Panc1 (cell line): ENCODE results near the gene FAM50A. TPM values are rescaled to one million over a fixed set of nuclear protein-coding genes. Genes with fewer than 3 reads are reported as not detected.
A peak's percentile ranks its signal among the peaks of the same experiment; 100 is the strongest.

Experiments used
- ATAC-seq: fragments of 200-7000 bp; cut with Tn5 transposase; 2 replicates; pipeline ENCODE4 v1.9.1; 2020; ENCODE audit warnings: mild to moderate bottlenecking, moderate library complexity
- BruUV-seq: library from RNA; stranded (reverse); fragments of 400-500 nt; replicated peaks from 2 replicates; lab custom pipeline; 2021; lab: Mats Ljungman, UMichigan
- CTCF ChIA-PET: fragments of 300-600 bp; sonication (Branson Sonifier 250); formaldehyde crosslinking; loops from one replicate; lab custom pipeline; 2022; ENCODE audit warnings: antibody characterized with exemption; lab: Charles Lee
- POLR2A ChIA-PET: fragments of 300-600 bp; sonication (Branson Sonifier 250); formaldehyde crosslinking; loops from one replicate; lab custom pipeline; 2022; ENCODE audit warnings: antibody characterized with exemption; lab: Charles Lee
- DNase-seq: peaks from one replicate; pipeline ENCODE4 v3.0.0-alpha.2; 2010; ENCODE audit warnings: low read depth, low spot score
- H3K27ac ChIP-seq: 2 replicates; pipeline ENCODE4 v1.5.1; 2011; ENCODE audit warnings: mild to moderate bottlenecking, low read length, inconsistent platforms
- H3K27me3 ChIP-seq: fragments of 200-500 bp; sonication (Bioruptor generic); 2 replicates; pipeline ENCODE4 v1.6.0; 2014; ENCODE audit warnings: low read length, inconsistent platforms; ENCODE audit not compliant: control insufficient read depth, insufficient read depth
- H3K36me3 ChIP-seq: fragments of 200-500 bp; sonication (Bioruptor generic); 2 replicates; pipeline ENCODE4 v1.5.1; 2014; ENCODE audit warnings: inconsistent platforms, mild to moderate bottlenecking, low read length, moderate library complexity; ENCODE audit not compliant: control insufficient read depth, insufficient read depth
- H3K4me1 ChIP-seq: 2 replicates; pipeline ENCODE4 v1.5.1; 2011; ENCODE audit warnings: inconsistent platforms, mild to moderate bottlenecking, low read length, moderate library complexity; ENCODE audit not compliant: control insufficient read depth, insufficient read depth
- H3K4me3 ChIP-seq, 2 experiments: 2 replicates each; pipeline ENCODE4 v1.5.1; 2011 to 2012; ENCODE audit warnings: low read depth in 2 of 2, low read length in 2 of 2, mild to moderate bottlenecking in 2 of 2, inconsistent platforms in 1 of 2, moderate library complexity in 1 of 2
- H3K9me3 ChIP-seq: fragments of 200-500 bp; sonication (Bioruptor generic); 2 replicates; pipeline ENCODE4 v1.5.1; 2014; ENCODE audit warnings: low read depth, mild to moderate bottlenecking, inconsistent platforms, low read length, moderate library complexity; ENCODE audit not compliant: control insufficient read depth, insufficient read depth
- POLR2AphosphoS5 ChIP-seq: IDR thresholded peaks from 2 replicates; pipeline ENCODE4 v1.6.1; 2012; ENCODE audit warnings: mild to moderate bottlenecking, low read depth, low read length, moderate library complexity
- SIN3A ChIP-seq: IDR thresholded peaks from 2 replicates; pipeline ENCODE4 v1.6.1; 2012; ENCODE audit warnings: low read depth, mild to moderate bottlenecking, low read length, moderate library complexity, borderline replicate concordance; ENCODE audit not compliant: insufficient read depth
- TCF7L2 ChIP-seq: IDR thresholded peaks from 2 replicates; pipeline ENCODE4 v1.6.1; 2011; ENCODE audit warnings: mild to moderate bottlenecking, low read depth, low read length, inconsistent platforms
- in situ Hi-C: cut with HindIII; loops from 2 replicates; pipeline ENCODE4 v1.10.0; 2016; ENCODE audit warnings: low sequenced_read_pairs, low pct_unique_long_range_greater_than_20kb
- intact Hi-C: fragments of 100-400 bp; cut with micrococcal nuclease; formaldehyde crosslinking; loops from one replicate; pipeline ENCODE4 v1.10.0; 2022; ENCODE audit not compliant: unreplicated experiment
- total RNA-seq: library from RNA; stranded (reverse); gene quantifications from one replicate; pipeline ENCODE4 v1.2.1, GENCODE V29; 2021; ENCODE audit not compliant: unreplicated experiment
- TF ChIP-seq, protein P1 (sequence below), 2 experiments: IDR thresholded peaks; 2 replicates each; pipeline ENCODE4 v1.6.1; 2011 to 2012; ENCODE audit warnings: low read depth in 2 of 2, control low read depth in 1 of 2, low read length in 1 of 2, mild to moderate bottlenecking in 1 of 2, moderate library complexity in 1 of 2; ENCODE audit not compliant: insufficient read depth in 1 of 2
- TF ChIP-seq, protein P2 (sequence below): fragments of 450-650 bp; IDR thresholded peaks from 2 replicates; pipeline ENCODE4 v1.5.1; 2017; ENCODE audit warnings: mild to moderate bottlenecking

The FAM50A gene
- total RNA-seq, 1 experiment from 2014 or later: 225 TPM

DNA sequence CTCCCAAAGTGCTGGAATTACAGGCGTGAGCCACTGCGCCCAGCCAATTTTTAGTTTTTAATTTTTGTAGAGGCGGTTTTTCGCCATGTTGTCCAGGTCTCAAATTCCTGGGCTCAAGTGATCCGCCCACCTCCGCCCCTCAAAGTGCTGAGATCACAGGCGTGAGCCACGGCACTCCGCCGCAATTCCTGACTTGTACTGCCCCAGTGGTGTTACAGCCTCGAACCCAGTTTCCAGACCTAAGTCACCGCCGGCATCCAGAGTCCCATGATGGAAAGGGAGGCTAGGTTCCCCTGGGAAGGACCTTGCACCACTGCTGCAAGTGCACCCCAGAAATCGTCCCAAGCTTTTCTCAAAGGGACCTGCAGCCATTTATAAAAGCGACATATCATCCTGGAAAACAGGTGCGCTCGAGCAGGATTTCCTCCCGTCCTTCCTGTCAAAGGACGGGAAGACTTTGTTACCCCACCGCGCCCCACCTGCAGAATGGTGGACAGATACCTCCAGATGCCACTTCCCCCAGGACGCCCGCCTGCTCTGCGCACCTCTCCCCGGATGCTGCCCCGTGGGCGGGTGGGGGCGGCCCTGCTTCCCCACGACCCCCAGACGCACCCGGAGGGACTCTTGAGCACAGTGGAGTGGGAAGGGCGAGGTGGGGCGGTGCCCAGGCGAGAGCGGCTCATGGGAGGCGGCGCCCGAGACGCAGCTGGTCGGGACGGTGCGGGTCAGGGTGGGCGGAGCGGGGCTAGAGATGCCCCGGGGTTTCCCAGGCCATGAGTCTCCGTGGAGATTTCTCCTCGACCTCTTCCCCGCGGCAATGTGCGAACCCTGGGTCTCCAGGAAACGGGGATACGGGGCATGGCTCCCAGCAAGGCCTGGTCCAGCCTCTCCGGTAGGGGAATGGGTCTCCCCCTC, 46.7 kb upstream of the FAM50A start:
- BruUV-seq: TSS peak; percentile 66

GRCh38 chrX:154397888-154398667, 45.9 kb upstream of the FAM50A start, which contains the start of gene RPL10:
TSS of gene RPL10 (plus strand) at chrX:154398377. CDS start at chrX:154398520, 143 bp downstream.
- in situ Hi-C loops (no loop called here), intact Hi-C loops (no loop called here)
- no peaks in the 10 kb centered on the region for H3K27me3 ChIP-seq
- H3K4me3 ChIP-seq: peak within 1 kb of the TSS; percentile 82 to 99
- peak within 1 kb of the TSS; percentile 99 for H3K27ac ChIP-seq
- no peaks in the 10 kb centered on the region for H3K9me3 ChIP-seq
- peaks cover 10% of the 10 kb centered on the region for H3K36me3 ChIP-seq
- DNase-seq (peak; percentile 96), ATAC-seq (peak; percentile 85)
- peaks cover 29% of the 10 kb centered on the region for H3K4me1 ChIP-seq
- CTCF ChIA-PET: interaction anchor here (0.6 to 0.8 kb wide), 2 partner anchors 10 to 27 kb away, joined by 3 to 7 read pairs; no protein-coding TSS in a partner anchor
- POLR2A ChIA-PET: interaction anchor here (0.6 to 1.3 kb wide), 5 partner anchors 129 to 571 kb away, joined by 3 read pairs; partner anchors contain the start of genes G6PD and IKBKG
- no TSS peak for BruUV-seq
- TF ChIP-seq, protein P1, sequence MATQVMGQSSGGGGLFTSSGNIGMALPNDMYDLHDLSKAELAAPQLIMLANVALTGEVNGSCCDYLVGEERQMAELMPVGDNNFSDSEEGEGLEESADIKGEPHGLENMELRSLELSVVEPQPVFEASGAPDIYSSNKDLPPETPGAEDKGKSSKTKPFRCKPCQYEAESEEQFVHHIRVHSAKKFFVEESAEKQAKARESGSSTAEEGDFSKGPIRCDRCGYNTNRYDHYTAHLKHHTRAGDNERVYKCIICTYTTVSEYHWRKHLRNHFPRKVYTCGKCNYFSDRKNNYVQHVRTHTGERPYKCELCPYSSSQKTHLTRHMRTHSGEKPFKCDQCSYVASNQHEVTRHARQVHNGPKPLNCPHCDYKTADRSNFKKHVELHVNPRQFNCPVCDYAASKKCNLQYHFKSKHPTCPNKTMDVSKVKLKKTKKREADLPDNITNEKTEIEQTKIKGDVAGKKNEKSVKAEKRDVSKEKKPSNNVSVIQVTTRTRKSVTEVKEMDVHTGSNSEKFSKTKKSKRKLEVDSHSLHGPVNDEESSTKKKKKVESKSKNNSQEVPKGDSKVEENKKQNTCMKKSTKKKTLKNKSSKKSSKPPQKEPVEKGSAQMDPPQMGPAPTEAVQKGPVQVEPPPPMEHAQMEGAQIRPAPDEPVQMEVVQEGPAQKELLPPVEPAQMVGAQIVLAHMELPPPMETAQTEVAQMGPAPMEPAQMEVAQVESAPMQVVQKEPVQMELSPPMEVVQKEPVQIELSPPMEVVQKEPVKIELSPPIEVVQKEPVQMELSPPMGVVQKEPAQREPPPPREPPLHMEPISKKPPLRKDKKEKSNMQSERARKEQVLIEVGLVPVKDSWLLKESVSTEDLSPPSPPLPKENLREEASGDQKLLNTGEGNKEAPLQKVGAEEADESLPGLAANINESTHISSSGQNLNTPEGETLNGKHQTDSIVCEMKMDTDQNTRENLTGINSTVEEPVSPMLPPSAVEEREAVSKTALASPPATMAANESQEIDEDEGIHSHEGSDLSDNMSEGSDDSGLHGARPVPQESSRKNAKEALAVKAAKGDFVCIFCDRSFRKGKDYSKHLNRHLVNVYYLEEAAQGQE (IDR thresholded peaks at IDR 0.05; ENCODE audit: insufficient read depth in 1 of 2, low read depth in 2 of 2, low read length in 1 of 2): peak in 1 of 2 experiments; percentile 67; a peak in 1 of 4 replicates
- TF ChIP-seq, protein P2, sequence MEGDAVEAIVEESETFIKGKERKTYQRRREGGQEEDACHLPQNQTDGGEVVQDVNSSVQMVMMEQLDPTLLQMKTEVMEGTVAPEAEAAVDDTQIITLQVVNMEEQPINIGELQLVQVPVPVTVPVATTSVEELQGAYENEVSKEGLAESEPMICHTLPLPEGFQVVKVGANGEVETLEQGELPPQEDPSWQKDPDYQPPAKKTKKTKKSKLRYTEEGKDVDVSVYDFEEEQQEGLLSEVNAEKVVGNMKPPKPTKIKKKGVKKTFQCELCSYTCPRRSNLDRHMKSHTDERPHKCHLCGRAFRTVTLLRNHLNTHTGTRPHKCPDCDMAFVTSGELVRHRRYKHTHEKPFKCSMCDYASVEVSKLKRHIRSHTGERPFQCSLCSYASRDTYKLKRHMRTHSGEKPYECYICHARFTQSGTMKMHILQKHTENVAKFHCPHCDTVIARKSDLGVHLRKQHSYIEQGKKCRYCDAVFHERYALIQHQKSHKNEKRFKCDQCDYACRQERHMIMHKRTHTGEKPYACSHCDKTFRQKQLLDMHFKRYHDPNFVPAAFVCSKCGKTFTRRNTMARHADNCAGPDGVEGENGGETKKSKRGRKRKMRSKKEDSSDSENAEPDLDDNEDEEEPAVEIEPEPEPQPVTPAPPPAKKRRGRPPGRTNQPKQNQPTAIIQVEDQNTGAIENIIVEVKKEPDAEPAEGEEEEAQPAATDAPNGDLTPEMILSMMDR: no peak
- TF ChIP-seq TCF7L2 (peak; percentile 40; the same call in 1 of the 2 replicates), POLR2AphosphoS5 (peak; percentile 100), SIN3A (0 out of 2 replicates have a peak, but pooled peaks have one; percentile 91)

More for the DNA sequence above, 46.7 kb upstream of the FAM50A start:
- peaks cover 26% of the 10 kb centered on the region for H3K4me1 ChIP-seq
- no peak for DNase-seq
- peak overlapping the region; percentile 99 for H3K27ac ChIP-seq
- H3K27me3 ChIP-seq: no peaks in the 10 kb centered on the region
- ChIA-PET POLR2A (interaction anchor here (0.6 to 1.3 kb wide), 4 partner anchors 130 to 572 kb away, joined by 3 read pairs; partner anchors contain the start of genes G6PD and IKBKG), CTCF (interaction anchor here (0.6 kb wide), 1 partner anchor 28 kb away, joined by 7 read pairs; no protein-coding TSS in a partner anchor)
- intact Hi-C loops: no loop called here
- TF ChIP-seq, protein P1 (IDR thresholded peaks at IDR 0.05; ENCODE audit: insufficient read depth in 1 of 2, low read depth in 2 of 2, low read length in 1 of 2): no peak
- TF ChIP-seq SIN3A: peak; percentile 61; the same call in 1 of the 2 replicates
- no peaks in the 10 kb centered on the region for H3K9me3 ChIP-seq
- peaks cover 10% of the 10 kb centered on the region for H3K36me3 ChIP-seq
- in situ Hi-C loops: no loop called here
- ATAC-seq: peak; percentile 81
- H3K4me3 ChIP-seq: peak overlapping the region; percentile 82 to 99
